Esophagus (tissue), 2 donors: ENCODE results near the gene PTGES2. TPM values are rescaled to one million over a fixed set of nuclear protein-coding genes. Genes with fewer than 3 reads are reported as not detected.

Source experiments
- polyA plus RNA-seq, 2 donors: library from polyadenylated mRNA; stranded (reverse); fragments of 200-250 nt; gene quantifications; one replicate each; pipeline ENCODE4 v1.2.3, GENCODE V29; 2013
- donor health status: healthy with polysubstance abuse.
- donor health status: Bipolar disorder and iron deficiency.

Gene PTGES2
- polyA plus RNA-seq, 2 donors, result 59.0 to 59.4 TPM

Other genes with a start within 250 kb of the PTGES2 start
- 10 to 100 TPM; 21.8 to 23.6 TPM for gene ST6GALNAC6, start 228.1 kb downstream of the PTGES2 start, polyA plus RNA-seq
- gene ST6GALNAC4, start 210.7 kb downstream of the PTGES2 start, polyA plus RNA-seq, result 10 to 100 TPM in 1 of 2 donors, 1 to 10 TPM in 1; 4.6 to 15.3 TPM
- gene PIP5KL1, start 197.0 kb downstream of the PTGES2 start, polyA plus RNA-seq, result 1 to 10 TPM; 2.7 to 4.8 TPM
- gene DPM2, start 189.9 kb downstream of the PTGES2 start, polyA plus RNA-seq, result 10 to 100 TPM; 25.2 to 28.2 TPM
- 10 to 100 TPM; 34.3 to 53.1 TPM for gene EEIG1, start 146.7 kb downstream of the PTGES2 start, polyA plus RNA-seq
- 1 to 10 TPM; 6.1 to 6.9 TPM for gene NAIF1, start 60.4 kb downstream of the PTGES2 start, polyA plus RNA-seq
- gene SLC25A25, start 59.5 kb downstream of the PTGES2 start, polyA plus RNA-seq, result 1 to 10 TPM; 9.6 to 10.0 TPM
- 1,000 to 10,000 TPM; 1,061 to 2,097 TPM for gene LCN2, start 21.7 kb upstream of the PTGES2 start, polyA plus RNA-seq
- gene BBLN, start 32.5 kb upstream of the PTGES2 start, polyA plus RNA-seq, result 100 to 1,000 TPM in 1 of 2 donors, 10 to 100 TPM in 1; 77.5 to 104 TPM
- gene CIZ1, start 63.8 kb upstream of the PTGES2 start, polyA plus RNA-seq, result 10 to 100 TPM; 39.8 to 39.9 TPM
- 1 to 10 TPM; 2.4 to 4.6 TPM for gene DNM1, start 75.7 kb upstream of the PTGES2 start, polyA plus RNA-seq
- gene GOLGA2, start 148.3 kb upstream of the PTGES2 start, polyA plus RNA-seq, result 100 to 1,000 TPM in 1 of 2 donors, 10 to 100 TPM in 1; 63.3 to 114 TPM
- 10 to 100 TPM; 16.9 to 32.7 TPM for gene SWI5, start 148.5 kb upstream of the PTGES2 start, polyA plus RNA-seq
- gene TRUB2, start 194.7 kb upstream of the PTGES2 start, polyA plus RNA-seq, result 10 to 100 TPM; 12.5 to 18.8 TPM
- gene COQ4, start 195.1 kb upstream of the PTGES2 start, polyA plus RNA-seq, result 10 to 100 TPM; 63.2 to 73.6 TPM
- gene SLC27A4, start 212.8 kb upstream of the PTGES2 start, polyA plus RNA-seq, result 10 to 100 TPM; 65.2 to 69.2 TPM
- gene URM1, start 243.6 kb upstream of the PTGES2 start, polyA plus RNA-seq, result 10 to 100 TPM; 18.7 to 42.2 TPM